TTC549 (cell line): ENCODE data around the gene MYLK2.

ENCODE experiments used
- FAIRE-seq: peaks from 2 replicates; lab custom pipeline; 2012; peaks lifted over from hg19 to GRCh38; lab: Jason Lieb, UNC

MYLK2 gene

GRCh38 chr20:31835977-31836852 lies 17.1 kb downstream of the MYLK2 start:
- FAIRE-seq, result no peak

GRCh38 chr20:31836853-31837608 lies 17.9 kb downstream of the MYLK2 start:
- FAIRE-seq, result no peak

GRCh38 chr20:31837896-31838397 lies 18.8 kb downstream of the MYLK2 start:
- no peak for FAIRE-seq

- FAIRE-seq, result no peak
Measured at GRCh38 chr20:31838646-31839292, 19.6 kb downstream of the MYLK2 start.

DNA sequence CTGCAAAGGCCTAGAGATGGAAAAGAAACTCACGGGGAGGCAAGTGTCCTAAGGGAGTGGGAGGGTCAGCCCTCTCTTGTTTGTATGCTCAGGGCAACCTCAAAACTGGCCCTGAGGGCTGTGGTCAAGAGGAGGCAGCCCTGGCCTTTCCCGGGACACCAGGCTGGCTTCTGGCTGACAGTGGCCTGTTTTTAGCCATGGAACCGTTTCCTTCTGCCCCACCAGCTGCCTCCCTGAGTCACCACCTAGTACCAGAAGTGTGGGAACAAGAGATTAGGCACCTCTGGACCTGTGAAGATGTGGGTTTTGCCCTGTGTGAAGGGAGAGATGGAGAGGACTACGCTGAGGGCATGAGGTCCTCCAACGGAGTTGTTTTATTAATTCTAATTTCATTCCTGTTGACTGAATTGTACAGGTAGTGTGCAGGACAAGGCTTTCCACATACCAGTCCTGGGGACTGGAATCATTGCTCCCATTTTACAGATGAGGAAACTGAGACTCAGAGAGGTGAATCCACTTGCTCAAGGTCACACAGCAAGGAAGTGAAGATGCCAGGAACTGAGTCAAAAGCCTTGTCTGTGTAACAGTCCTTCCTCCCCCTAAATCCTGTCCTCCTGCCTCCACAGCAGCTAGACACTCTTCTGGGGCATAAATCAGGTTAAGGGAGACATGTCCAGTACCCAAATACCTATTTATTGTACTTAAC lies 20.8 kb downstream of the MYLK2 start:
- no peak for FAIRE-seq

DNA sequence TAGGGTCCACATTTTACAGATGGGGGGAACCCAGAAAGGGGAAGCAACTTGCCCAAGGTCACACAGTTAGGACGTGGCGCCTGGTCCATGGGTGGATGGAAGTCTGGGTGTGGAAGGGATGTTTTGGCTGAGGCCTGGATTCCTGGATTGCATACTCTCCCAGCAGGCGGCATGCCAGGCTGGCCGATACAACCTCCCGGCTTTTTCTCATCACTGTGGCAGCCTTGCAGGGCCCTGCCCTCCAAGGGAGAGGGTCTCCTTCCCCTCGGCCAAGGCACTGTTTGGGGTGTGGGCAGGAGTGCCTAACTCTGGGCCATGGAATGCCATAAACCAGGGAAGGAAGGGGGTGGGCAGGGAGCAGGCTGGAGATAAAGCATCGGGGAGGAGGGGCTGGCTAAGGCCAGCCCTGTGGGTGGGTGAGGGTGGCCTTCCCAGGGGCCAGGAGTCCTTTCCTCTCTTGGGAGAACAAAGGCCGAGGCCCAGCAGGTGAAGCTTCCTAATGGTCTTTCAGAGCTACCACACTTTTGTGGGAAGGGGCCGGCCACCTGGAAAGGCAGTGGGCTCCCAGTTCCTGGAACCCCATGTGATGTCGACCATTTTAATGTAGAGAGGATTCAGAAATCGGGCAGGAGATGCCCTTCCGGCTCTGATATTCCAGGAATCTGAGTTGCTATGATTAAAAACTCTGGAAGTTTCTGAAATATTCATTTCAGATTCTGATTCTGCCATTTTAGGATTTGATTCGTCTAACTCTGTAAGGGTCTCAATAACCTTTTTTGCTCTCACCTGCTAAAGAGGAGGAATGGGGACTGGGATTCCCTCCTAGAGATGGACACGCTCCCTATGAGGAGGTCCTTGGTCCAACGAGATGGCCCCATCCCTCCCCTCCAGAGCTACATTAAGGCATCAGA lies 22.0 kb downstream of the MYLK2 start:
- no peak for FAIRE-seq

DNA sequence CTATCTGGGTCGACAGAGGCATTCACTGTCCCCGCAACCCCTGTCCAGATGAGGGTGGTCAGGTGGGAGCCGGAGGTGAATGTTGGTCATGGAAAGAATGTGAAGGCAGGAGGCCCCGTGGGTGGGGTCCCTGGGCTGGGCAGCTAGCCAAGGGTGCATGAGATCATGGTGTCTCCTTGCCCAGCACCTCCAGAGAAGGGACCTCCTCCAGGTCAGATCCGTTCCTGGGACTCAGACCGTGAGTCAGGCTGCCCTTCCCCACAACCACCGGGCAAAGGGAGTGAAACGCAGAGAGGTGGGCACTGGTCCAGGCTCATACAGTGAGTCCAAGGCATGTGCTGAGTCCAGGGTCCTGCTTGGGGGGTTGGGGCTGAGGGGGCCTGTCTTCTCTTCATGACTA lies 22.8 kb downstream of the MYLK2 start:
- no peak for FAIRE-seq

- no peak for FAIRE-seq
Measured at GRCh38 chr20:31842471-31843157, 23.5 kb downstream of the MYLK2 start.

GRCh38 chr20:31843288-31843687 lies 24.1 kb downstream of the MYLK2 start:
- FAIRE-seq, result no peak

DNA sequence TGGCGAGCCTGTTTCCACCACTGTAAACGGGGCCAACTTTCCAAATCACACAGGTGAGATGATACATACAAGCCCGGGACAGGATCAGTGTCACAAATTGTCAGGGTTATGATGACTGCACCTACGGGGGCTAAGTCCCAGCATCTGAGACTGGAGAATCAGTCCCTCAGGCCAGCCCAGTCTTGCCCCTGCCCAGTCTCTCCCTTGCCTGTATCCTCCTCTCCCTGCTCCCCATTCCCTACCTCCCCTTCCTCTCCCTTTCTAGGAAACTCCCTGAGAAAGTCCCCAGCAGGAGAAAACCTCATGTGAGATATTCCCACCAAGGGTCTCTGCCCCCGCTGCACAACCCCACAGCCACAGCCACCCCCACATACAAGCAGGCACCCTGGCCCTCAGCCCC lies 24.7 kb downstream of the MYLK2 start:
- FAIRE-seq, result no peak

GRCh38 chr20:31844737-31845299 lies 25.7 kb downstream of the MYLK2 start:
- FAIRE-seq, result no peak

DNA sequence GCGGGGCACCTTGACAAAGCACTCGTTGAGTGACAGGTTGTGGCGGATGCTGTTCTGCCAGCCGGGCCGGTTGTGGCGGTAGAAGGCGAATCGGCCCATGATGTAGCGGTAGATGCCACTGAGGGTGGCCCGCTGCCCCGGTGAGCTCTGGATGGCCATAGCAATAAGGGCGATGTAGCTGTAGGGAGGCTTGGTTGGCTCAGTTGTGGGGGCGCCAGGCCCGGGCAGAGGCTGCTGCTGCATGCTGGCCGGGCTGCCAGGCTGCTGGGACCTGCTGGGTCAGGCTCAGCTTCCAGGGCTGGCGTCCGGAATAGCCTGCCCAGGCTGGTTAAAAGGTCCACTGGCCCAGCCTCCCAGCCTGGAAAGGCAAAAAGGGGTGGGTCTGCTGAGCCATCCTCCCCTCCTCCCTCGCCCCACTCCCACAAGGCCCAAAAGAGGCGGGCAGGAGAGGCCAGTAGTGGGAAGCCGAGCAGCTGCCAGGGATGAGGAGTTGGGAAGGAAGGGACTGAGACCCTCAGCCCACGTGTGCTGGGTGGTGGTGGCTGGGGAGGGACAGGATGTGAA lies 26.2 kb downstream of the MYLK2 start, which contains the start of gene FOXS1:
Gene FOXS1 (minus strand): TSS at position 305 of the 564 bp plus-strand sequence. CDS start 62 bp downstream, at position 243.
- no peak for FAIRE-seq

GRCh38 chr20:31846793-31847138 lies 27.6 kb downstream of the MYLK2 start:
- no peak for FAIRE-seq

DNA sequence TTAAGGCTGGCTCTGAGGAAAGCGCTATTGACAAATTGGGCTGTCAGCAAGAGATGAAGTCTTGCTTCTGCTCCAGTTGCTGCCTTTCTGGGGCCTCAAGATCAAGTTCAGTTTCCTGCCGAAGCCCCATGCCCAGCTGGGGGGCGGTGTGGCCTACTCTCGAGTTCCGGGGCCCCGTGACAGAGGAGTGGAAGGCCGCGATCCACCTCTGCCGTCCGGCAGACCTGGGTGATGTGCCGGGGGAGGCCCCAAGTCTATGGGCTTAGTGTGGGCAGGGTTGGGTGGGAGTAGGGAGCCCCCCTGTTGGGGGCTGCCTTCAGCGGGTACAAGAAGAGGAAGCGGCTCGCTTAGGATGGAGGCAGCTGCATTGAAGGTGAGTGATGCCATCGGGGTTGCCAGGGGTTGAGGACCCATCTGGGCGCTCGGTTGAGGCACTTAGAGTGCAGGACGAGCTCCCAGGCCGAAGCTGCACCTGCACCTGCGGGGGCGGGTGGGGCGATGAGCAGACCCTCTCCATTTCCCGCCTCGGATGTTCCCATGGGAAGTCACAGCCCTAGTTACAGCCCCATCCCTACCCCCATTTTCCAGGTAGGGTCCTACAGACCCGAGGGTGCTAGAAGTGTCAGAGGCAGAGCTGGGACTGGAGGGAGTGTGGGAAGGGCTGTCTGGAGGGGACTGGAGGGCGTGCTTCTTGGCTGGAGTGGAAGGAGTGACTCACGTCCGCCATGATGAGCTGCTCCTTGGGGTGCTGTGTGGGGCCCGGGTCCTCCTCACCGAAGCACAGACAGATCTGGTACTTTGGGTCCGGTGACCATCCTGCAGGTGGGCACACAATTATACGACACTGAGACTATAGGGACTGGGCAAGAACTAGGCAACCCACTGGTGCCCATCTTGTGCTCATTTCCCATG lies 29.2 kb downstream of the MYLK2 start:
- FAIRE-seq, result no peak

- FAIRE-seq, result no peak
Measured at GRCh38 chr20:31849306-31849930, 30.3 kb downstream of the MYLK2 start.

DNA sequence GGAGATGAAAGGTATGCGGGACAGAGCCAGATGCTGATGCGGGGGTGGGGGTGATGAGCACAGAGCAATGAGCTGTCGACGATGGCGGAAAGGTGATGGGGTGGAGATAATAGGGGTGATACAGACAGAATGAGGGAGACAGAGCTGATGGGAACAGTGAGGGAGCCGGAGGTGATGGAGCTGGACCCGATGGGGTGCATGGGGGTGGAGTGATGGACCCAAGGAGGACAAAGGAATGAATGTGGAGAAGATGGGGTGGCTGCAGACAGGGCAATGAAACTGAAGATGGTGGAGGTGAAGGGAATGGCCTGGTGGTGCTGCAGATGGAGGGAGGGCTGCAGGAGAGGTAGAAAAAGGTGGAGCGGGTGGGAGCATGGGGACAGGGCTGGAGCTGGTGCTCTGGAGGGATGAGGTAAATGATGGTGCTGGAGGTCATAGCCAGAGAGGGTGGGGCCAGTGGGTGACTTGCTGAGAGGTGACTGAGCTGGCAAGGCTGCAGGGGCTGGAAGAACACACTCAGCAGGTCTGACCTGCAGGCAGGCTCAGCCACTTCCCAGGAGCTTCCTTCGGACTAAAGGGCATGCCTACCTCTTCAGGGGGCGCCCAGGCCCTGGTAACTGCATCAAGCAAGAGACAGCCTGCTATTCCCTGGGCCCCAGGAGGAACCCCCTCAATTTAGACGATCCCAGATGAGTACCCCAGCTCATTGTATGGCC lies 32.2 kb downstream of the MYLK2 start:
- no peak for FAIRE-seq

GRCh38 chr20:31853481-31853880 lies 34.3 kb downstream of the MYLK2 start:
- FAIRE-seq, result no peak

- no peak for FAIRE-seq
Measured at GRCh38 chr20:31856516-31856915, 37.4 kb downstream of the MYLK2 start.
